PC-3 (cell line): ENCODE results near the gene ITGAL. TPM values are rescaled to one million over a fixed set of nuclear protein-coding genes. Genes with fewer than 3 reads are reported as not detected.

Source experiments
- ATAC-seq: fragments of 200-7000 bp; cut with Tn5 transposase; 2 replicates; pipeline ENCODE4 v1.9.1; 2020; ENCODE audit warnings: mild to moderate bottlenecking, moderate library complexity
- Bru-seq: library from RNA; stranded (reverse); fragments of 400-500 nt; gene quantifications from one replicate; lab custom pipeline; 2021; lab: Mats Ljungman, UMichigan
- BruChase-seq, 2 experiments: library from RNA; stranded (reverse); fragments of 400-500 nt; gene quantifications; one replicate each; lab custom pipeline; 2021; lab: Mats Ljungman, UMichigan
- BruUV-seq: library from RNA; stranded (reverse); fragments of 400-500 nt; replicated peaks from 2 replicates; lab custom pipeline; 2021; lab: Mats Ljungman, UMichigan
- CTCF ChIA-PET: fragments of 300-600 bp; sonication (Branson Sonifier 250); formaldehyde crosslinking; loops from one replicate; lab custom pipeline; 2022; ENCODE audit warnings: antibody characterized with exemption; lab: Charles Lee
- POLR2A ChIA-PET: fragments of 300-600 bp; sonication (Branson Sonifier 250); formaldehyde crosslinking; loops from one replicate; lab custom pipeline; 2022; ENCODE audit warnings: antibody characterized with exemption; ENCODE audit not compliant: unreplicated experiment; lab: Charles Lee
- DNase-seq: peaks from one replicate; pipeline ENCODE4 v3.0.0-alpha.2; 2015
- H2AFZ ChIP-seq: fragments of 300-600 bp; sonication (generic); 2 replicates; pipeline ENCODE4 v1.6.0; 2016; ENCODE audit warnings: antibody characterized with exemption, low read length
- H3F3A ChIP-seq: fragments of 300-600 bp; sonication (generic); one replicate; pipeline ENCODE4 v1.6.0; 2017; ENCODE audit warnings: antibody characterized with exemption, low read length, control low read depth, mild to moderate bottlenecking; ENCODE audit not compliant: unreplicated experiment
- H3K27ac ChIP-seq: fragments of 300-600 bp; sonication (generic); 2 replicates; pipeline ENCODE4 v1.5.1; 2016; ENCODE audit warnings: mild to moderate bottlenecking, low read length
- H3K27me3 ChIP-seq: fragments of 300-600 bp; sonication (generic); 2 replicates; pipeline ENCODE4 v1.6.1; 2016; ENCODE audit warnings: low read length, mixed read lengths
- H3K36me3 ChIP-seq: fragments of 300-600 bp; sonication (generic); 2 replicates; pipeline ENCODE4 v1.6.1; 2016; ENCODE audit warnings: low read depth, mixed run types, low read length, mixed read lengths
- H3K4me1 ChIP-seq: fragments of 300-600 bp; sonication (generic); 2 replicates; pipeline ENCODE4 v1.5.1; 2016; ENCODE audit warnings: low read length; ENCODE audit not compliant: insufficient read depth
- H3K4me2 ChIP-seq: fragments of 300-600 bp; sonication (generic); 2 replicates; pipeline ENCODE4 v1.6.0; 2016; ENCODE audit warnings: low read length
- H3K4me3 ChIP-seq: fragments of 300-600 bp; sonication (generic); 2 replicates; pipeline ENCODE4 v1.5.1; 2016; ENCODE audit warnings: mild to moderate bottlenecking, low read length, mixed read lengths
- H3K79me2 ChIP-seq: fragments of 300-600 bp; sonication (generic); 2 replicates; pipeline ENCODE4 v1.6.1; 2017; ENCODE audit warnings: low read length, mixed read lengths
- H3K9ac ChIP-seq: fragments of 300-600 bp; sonication (generic); 2 replicates; pipeline ENCODE4 v1.6.0; 2016; ENCODE audit warnings: mild to moderate bottlenecking, low read length
- H3K9me2 ChIP-seq: fragments of 300-600 bp; sonication (generic); replicated peaks from 2 replicates; pipeline ENCODE4 v1.6.1; 2016; ENCODE audit warnings: mixed run types, low read length, mixed read lengths
- H3K9me3 ChIP-seq: fragments of 300-600 bp; sonication (generic); 2 replicates; pipeline ENCODE4 v1.6.1; 2016; ENCODE audit warnings: low read length, mixed read lengths
- H4K20me1 ChIP-seq: fragments of 300-600 bp; sonication (generic); 2 replicates; pipeline ENCODE4 v1.6.1; 2016; ENCODE audit warnings: low read length, mixed read lengths
- CTCF ChIP-seq: fragments of 300-600 bp; sonication (generic); conservative IDR thresholded peaks from 2 replicates; pipeline ENCODE4 v1.5.1; 2017; ENCODE audit warnings: antibody characterized with exemption, low read depth, mild to moderate bottlenecking, low read length
- EZH2 ChIP-seq: fragments of 300-600 bp; sonication (generic); IDR thresholded peaks from one replicate; pipeline ENCODE4 v1.6.1; 2017; ENCODE audit warnings: antibody characterized with exemption, mild to moderate bottlenecking, low read length; ENCODE audit not compliant: unreplicated experiment
- EZH2phosphoT487 ChIP-seq: fragments of 300-600 bp; sonication (generic); IDR thresholded peaks from 2 replicates; pipeline ENCODE4 v1.6.1; 2018; ENCODE audit warnings: mild to moderate bottlenecking, antibody characterized with exemption, low read length, borderline replicate concordance
- intact Hi-C: fragments of 100-400 bp; cut with micrococcal nuclease; formaldehyde crosslinking; loops from 2 replicates; pipeline ENCODE4 v1.9.0; 2023
- long read RNA-seq: library from polyadenylated mRNA; unstranded; transcript quantifications from one replicate; pipeline ENCODE4 v2.0.0, GENCODE V29; 2021; ENCODE audit not compliant: unreplicated experiment
- total RNA-seq: library from RNA; depleted of rRNA; stranded (reverse); fragments of >200 nt; gene quantifications from 2 replicates; pipeline ENCODE4 v1.2.3, GENCODE V29; 2014; rRNA removed

The ITGAL gene
- total RNA-seq (not detected in 2 replicates), Bru-seq, nascent RNA (not detected), BruChase-seq, experiment 1, labeled RNA remaining after a 6-hour chase (percentile 2 among the genes with signal in this experiment), BruChase-seq, experiment 2, labeled RNA remaining after a 2-hour chase (not detected)
- long read RNA-seq = 0 reads

- ChIA-PET POLR2A (no interaction called here), CTCF (no interaction called here)
Observed at GRCh38 chr16:30472328-30472942, at the start of gene ITGAL. Gene ITGAL (plus strand): TSS chr16:30472742. CDS start chr16:30472838, 96 bp downstream.

DNA sequence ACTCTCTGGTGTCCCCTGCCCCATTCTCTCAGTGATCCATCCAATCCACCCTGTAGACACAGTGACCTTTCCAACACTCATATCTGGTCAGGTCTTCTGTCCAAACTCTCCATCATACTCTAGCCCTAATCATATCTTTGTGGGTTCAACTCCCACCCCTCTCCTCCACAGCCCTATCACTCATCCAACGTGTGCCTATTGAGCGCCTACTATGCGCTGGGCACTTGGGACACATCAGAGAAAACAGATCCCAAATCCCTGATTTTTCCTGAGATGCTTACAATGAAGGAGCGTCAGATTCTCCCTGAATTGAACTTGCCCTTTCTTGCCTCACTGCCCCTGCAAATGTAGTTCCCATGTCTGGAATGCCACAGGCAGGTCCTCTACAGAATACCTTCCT, 44.5 kb upstream of the ITGAL start:
- POLR2A ChIA-PET = no interaction called here
- H3K27me3 ChIP-seq = no peaks in the 10 kb centered on the region
- BruUV-seq = no TSS peak
- intact Hi-C loops = no loop called here
- CTCF ChIA-PET = no interaction called here
- TF ChIP-seq CTCF = no peak
- H3K4me3 ChIP-seq = peak overlapping the region; percentile 87; the same call in 1 of the 2 replicates
- no peaks in the 10 kb centered on the region for H4K20me1 ChIP-seq
- no peaks in the 10 kb centered on the region for H3K9me2 ChIP-seq
- ATAC-seq (no peak), DNase-seq (no peak)
- no peaks in the 10 kb centered on the region for H3F3A ChIP-seq
- peaks cover 33% of the 10 kb centered on the region for H3K79me2 ChIP-seq
- peaks cover 10% of the 10 kb centered on the region for H3K36me3 ChIP-seq
- H3K9me3 ChIP-seq = no peaks in the 10 kb centered on the region
- peaks cover 12% of the 10 kb centered on the region; the same call in 1 of the 2 replicates for H3K4me1 ChIP-seq
- H3K27ac ChIP-seq = no peak overlapping the region
- no peak overlapping the region for H3K9ac ChIP-seq
- H3K4me2 ChIP-seq = peak overlapping the region; percentile 96
- no peak overlapping the region for H2AFZ ChIP-seq

More at GRCh38 chr16:30472328-30472942, at the start of gene ITGAL:
- Histone ChIP-seq H3K36me3 (no peaks in the 10 kb centered on the region), H3K9me3 (no peaks in the 10 kb centered on the region), H3K9me2 (no peaks in the 10 kb centered on the region), H3K4me3 (no peak within 1 kb of the TSS), H3K27ac (no peak within 1 kb of the TSS), H3K27me3 (no peaks in the 10 kb centered on the region), H3K4me2 (no peak within 1 kb of the TSS), H3F3A (no peaks in the 10 kb centered on the region), H2AFZ (no peak within 1 kb of the TSS), H3K9ac (no peak within 1 kb of the TSS), H3K79me2 (no peaks in the 10 kb centered on the region), H3K4me1 (no peaks in the 10 kb centered on the region), H4K20me1 (no peaks in the 10 kb centered on the region)
- no peak for TF ChIP-seq EZH2
- no peak for TF ChIP-seq EZH2phosphoT487
- TF ChIP-seq CTCF = no peak
- no peak for ATAC-seq
- no TSS peak for BruUV-seq
- intact Hi-C loops = no loop called here
- DNase-seq = no peak

GRCh38 chr16:30429418-30429677, 43.2 kb upstream of the ITGAL start:
- TSS peak; percentile 72 for BruUV-seq
- ATAC-seq = peak; percentile 33
- POLR2A ChIA-PET = interaction anchor here (0.7 to 1.0 kb wide), 2 partner anchors 98 to 205 kb away, joined by 5 to 16 read pairs; no protein-coding TSS in a partner anchor

More at GRCh38 chr16:30429418-30429677, 43.2 kb upstream of the ITGAL start:
- H4K20me1 ChIP-seq = no peaks in the 10 kb centered on the region
- H3K4me2 ChIP-seq = peak overlapping the region; percentile 96
- TF ChIP-seq CTCF (no peak), EZH2phosphoT487 (no peak), EZH2 (no peak)
- peaks cover 12% of the 10 kb centered on the region; the same call in 1 of the 2 replicates for H3K4me1 ChIP-seq
- peaks cover 33% of the 10 kb centered on the region for H3K79me2 ChIP-seq
- H3K4me3 ChIP-seq = peak overlapping the region; percentile 87
- CTCF ChIA-PET = interaction anchor here (0.5 to 1.0 kb wide), 18 partner anchors 12 to 364 kb away, joined by 3 to 13 read pairs (median 3); partner anchors contain the start of genes PRR14, ZNF747, ZNF764 and ZNF771
- no peaks in the 10 kb centered on the region for H3F3A ChIP-seq
- H3K36me3 ChIP-seq = peaks cover 10% of the 10 kb centered on the region
- peak overlapping the region; percentile 86 for H3K9ac ChIP-seq
- no peaks in the 10 kb centered on the region for H3K9me2 ChIP-seq
- H2AFZ ChIP-seq = peak overlapping the region; percentile 96
- H3K27me3 ChIP-seq = no peaks in the 10 kb centered on the region
- H3K9me3 ChIP-seq = no peaks in the 10 kb centered on the region
- peak; percentile 23 for DNase-seq
- H3K27ac ChIP-seq = peak overlapping the region; percentile 60
- intact Hi-C loops = no loop called here
